ENCODE measurements around the gene CHRNE.

Gene CHRNE

GRCh38 chr17:4853208-4853671 lies 49.7 kb downstream of the CHRNE start:
- no peak for DNase-seq

DNA sequence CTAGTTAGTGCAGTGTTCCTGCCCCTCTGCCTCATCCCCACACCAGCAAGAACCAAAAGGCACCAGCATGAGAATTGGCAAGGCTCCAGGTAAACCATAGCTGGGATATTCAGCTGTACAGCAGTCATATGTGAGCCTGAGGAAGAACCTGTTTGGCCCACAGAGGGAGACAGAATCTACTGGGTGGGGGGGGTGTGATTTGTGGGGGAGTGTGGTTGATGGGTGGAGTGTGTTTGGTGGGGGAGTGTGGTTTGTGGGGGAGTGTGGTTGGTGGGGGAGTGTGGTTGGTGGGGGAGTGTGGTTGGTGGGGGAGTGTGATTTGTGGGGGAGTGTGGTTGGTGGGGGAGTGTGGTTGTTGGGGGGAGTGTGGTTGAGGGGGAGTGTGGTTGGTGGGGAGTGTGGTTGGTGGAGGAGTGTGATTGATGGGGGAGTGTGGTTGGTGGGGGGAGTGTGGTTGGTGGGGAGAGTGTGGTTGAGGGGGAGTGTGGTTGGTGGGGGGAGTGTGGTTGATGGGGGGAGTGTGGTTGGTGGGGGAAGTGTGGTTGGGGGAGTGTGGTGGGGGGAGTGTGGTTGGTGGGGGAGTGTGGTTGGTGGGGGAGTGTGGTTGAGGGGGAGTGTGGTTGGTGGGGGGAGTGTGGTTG lies 50.2 kb downstream of the CHRNE start:
- DNase-seq: peak; percentile 73

DNA sequence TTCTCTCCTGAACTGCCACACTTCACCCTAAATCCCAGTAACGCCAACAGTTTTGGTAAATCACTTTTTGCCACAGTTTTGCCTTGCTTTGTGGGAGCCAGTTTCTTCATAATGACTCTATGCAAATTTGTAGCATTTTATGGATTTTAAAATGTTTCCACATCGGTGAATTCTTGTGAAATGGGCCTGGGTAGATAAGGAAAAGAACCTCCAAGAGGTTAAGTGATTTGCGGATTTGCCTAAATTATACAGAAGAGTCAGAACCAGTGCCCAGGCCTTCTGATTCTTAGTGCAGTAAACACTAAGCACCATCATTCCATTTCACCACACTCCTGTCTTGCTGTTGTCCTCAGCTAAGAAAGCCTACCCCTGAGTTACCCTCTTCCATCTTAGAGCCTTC lies 51.8 kb downstream of the CHRNE start:
- no peak for DNase-seq

GRCh38 chr17:4850246-4850645 lies 52.7 kb downstream of the CHRNE start:
- DNase-seq: no peak

- peak; percentile 62 for DNase-seq
These were observed 53.8 kb downstream of the CHRNE start for GRCh38 chr17:4849011-4849536.
